B cell (primary cell): ENCODE data around the gene MDC1. TPM values are rescaled to one million over a fixed set of nuclear protein-coding genes. Genes with fewer than 3 reads are reported as not detected.
"Not testable (repeated sequence)": the region's sequence is repeated elsewhere in the genome, so short reads cannot be mapped to it uniquely, and the experiment has no call there.

Source experiments
- ATAC-seq: fragments of 200-7000 bp; cut with Tn5 transposase; one replicate; pipeline ENCODE4 v1.10.0; 2021; ENCODE audit warnings: low read depth, mild to moderate bottlenecking, moderate number of reproducible peaks, moderate library complexity
- CTCF ChIA-PET: fragments of 350-600 bp; sonication (Branson Sonifier 250); formaldehyde crosslinking; loops from one replicate; lab custom pipeline; 2021; ENCODE audit warnings: antibody characterized with exemption, inconsistent platforms; lab: Charles Lee
- POLR2A ChIA-PET: fragments of 350-600 bp; sonication (Branson Sonifier 250); formaldehyde crosslinking; loops from one replicate; lab custom pipeline; 2021; ENCODE audit warnings: antibody characterized with exemption; lab: Charles Lee
- DNase-seq: peaks from one replicate; pipeline ENCODE4 v3.0.0; 2013
- H2AFZ ChIP-seq: 2 replicates; pipeline ENCODE4 v1.6.1; 2012; ENCODE audit warnings: mild to moderate bottlenecking, low read depth, low read length; ENCODE audit not compliant: insufficient read depth, poor library complexity, severe bottlenecking
- H3K27ac ChIP-seq, 2 donors: 1 replicate in 1 of 2; 2 replicates in 1 of 2; pipeline ENCODE4 v1.5.1; 2012 to 2013; ENCODE audit warnings: low read length in 2 of 2, mild to moderate bottlenecking in 2 of 2, moderate library complexity in 1 of 2
- H3K27me3 ChIP-seq, 4 experiments: fragments of 200-600 bp in 1 of 4; sonication (generic) in 1 of 4; replicated peaks in 1 of 4; 1 replicate in 2 of 4; 2 replicates in 2 of 4; pipeline versions ENCODE4 v1.6.1 to v1.7.0; 2013 to 2016; ENCODE audit warnings: low read length in 3 of 4, mild to moderate bottlenecking in 2 of 4, mixed read lengths in 1 of 4, moderate library complexity in 1 of 4; ENCODE audit not compliant: insufficient read depth in 4 of 4, control insufficient read depth in 3 of 4; ENCODE audit errors: control extremely low read depth in 1 of 4
- H3K36me3 ChIP-seq, 2 experiments: replicated peaks in 1 of 2; 1 replicate in 1 of 2; 2 replicates in 1 of 2; pipeline versions ENCODE4 v1.6.1 to v1.7.1; 2013; ENCODE audit warnings: low read length in 1 of 2; ENCODE audit not compliant: insufficient read depth in 2 of 2, control insufficient read depth in 1 of 2; ENCODE audit errors: control extremely low read depth in 1 of 2, extremely low read depth in 1 of 2
- H3K4me1 ChIP-seq, 2 donors: fragments of 200-600 bp in 1 of 2; sonication (generic) in 1 of 2; 1 replicate in 1 of 2; 2 replicates in 1 of 2; pipeline versions ENCODE4 v1.5.1 to v1.6.1; 2013 to 2017; ENCODE audit warnings: low read length in 2 of 2; ENCODE audit not compliant: control insufficient read depth in 2 of 2, insufficient read depth in 2 of 2
- H3K4me2 ChIP-seq: replicated peaks from 2 replicates; pipeline ENCODE3; 2012; ENCODE audit warnings: mild to moderate bottlenecking, low read depth, low read length; ENCODE audit not compliant: poor library complexity, severe bottlenecking
- H3K4me3 ChIP-seq, 5 experiments: fragments of 200-600 bp in 1 of 5; sonication (generic) in 1 of 5; 1 replicate in 3 of 5; 2 replicates in 2 of 5; pipeline versions ENCODE4 v1.5.1 to v1.7.0; 2011 to 2016; ENCODE audit warnings: low read length in 4 of 5, mild to moderate bottlenecking in 4 of 5, low read depth in 2 of 5, control low read depth in 1 of 5, moderate library complexity in 1 of 5; ENCODE audit not compliant: insufficient read depth in 1 of 5; ENCODE audit errors: control extremely low read depth in 1 of 5, extremely low read depth in 1 of 5
- H3K79me2 ChIP-seq: fragments of 200-600 bp; sonication (generic); one replicate; pipeline ENCODE4 v1.6.0; 2016; ENCODE audit warnings: low read length; ENCODE audit not compliant: control insufficient read depth, insufficient read depth
- H3K9ac ChIP-seq: fragments of 200-600 bp; sonication (generic); 2 replicates; pipeline ENCODE4 v1.6.1; 2017; ENCODE audit warnings: mild to moderate bottlenecking, low read length, moderate library complexity
- H3K9me3 ChIP-seq, 3 donors: one replicate each; pipeline versions ENCODE4 v1.6.1 to v1.7.1; 2013; ENCODE audit warnings: low read length in 2 of 3; ENCODE audit not compliant: control insufficient read depth in 2 of 3, insufficient read depth in 1 of 3; ENCODE audit errors: control extremely low read depth in 1 of 3
- H4K20me1 ChIP-seq: 2 replicates; pipeline ENCODE4 v1.6.0; 2012; ENCODE audit warnings: mild to moderate bottlenecking, low read length; ENCODE audit not compliant: insufficient read depth, control insufficient read depth, poor library complexity, severe bottlenecking
- H3K27ac Mint-ChIP-seq: one replicate; pipeline ENCODE4 v1.8.0; 2021; ENCODE audit warnings: mixed read lengths
- H3K27me3 Mint-ChIP-seq: one replicate; pipeline ENCODE4 v1.8.0; 2021; ENCODE audit warnings: mixed read lengths
- H3K4me1 Mint-ChIP-seq: one replicate; pipeline ENCODE4 v1.8.0; 2021; ENCODE audit warnings: mixed read lengths
- H3K4me3 Mint-ChIP-seq: one replicate; pipeline ENCODE4 v1.8.0; 2021; ENCODE audit warnings: mixed read lengths
- H3K9me3 Mint-ChIP-seq: one replicate; pipeline ENCODE4 v1.8.0; 2022; ENCODE audit warnings: mixed read lengths; ENCODE audit not compliant: insufficient read depth
- EZH2 ChIP-seq: IDR thresholded peaks from 2 replicates; pipeline ENCODE4 v1.6.1; 2012; ENCODE audit warnings: borderline replicate concordance, low read depth, mild to moderate bottlenecking, moderate library complexity, low read length; ENCODE audit not compliant: insufficient read depth, poor library complexity, severe bottlenecking
- WGBS: methylation state at CpG from one replicate; pipeline ENCODE4 v1.1.5; 2013; ENCODE audit warnings: missing lambda C conversion rate; ENCODE audit not compliant: insufficient coverage; 5-methylcytosine and 5-hydroxymethylcytosine counted together
- intact Hi-C: fragments of 100-400 bp; cut with micrococcal nuclease; formaldehyde crosslinking; loops from one replicate; pipeline ENCODE4 v1.10.0; 2022
- polyA plus RNA-seq: library from polyadenylated mRNA; depleted of rRNA; stranded (reverse); fragments of >200 nt; gene quantifications from 2 replicates; pipeline ENCODE4 v1.2.3, GENCODE V29; 2012
- total RNA-seq, 2 donors: library from RNA; stranded (reverse); fragments of 120-200 nt in 1 of 2; gene quantifications; 1 replicate in 1 of 2; 2 replicates in 1 of 2; pipeline versions ENCODE4 v1.2.3 to v1.2.4, GENCODE V29; 2013 to 2022
- TF ChIP-seq, protein P1 (sequence below): fragments of 200-600 bp; IDR thresholded peaks from one replicate; pipeline ENCODE4 v1.8.0; 2022; ENCODE audit warnings: antibody characterized with exemption, mild to moderate bottlenecking

Gene MDC1
- total and polyA plus RNA-seq, 2 donors (not counting 1 experiment from before 2014, with no cell fraction given) = 24.9 to 87.4 TPM

DNA sequence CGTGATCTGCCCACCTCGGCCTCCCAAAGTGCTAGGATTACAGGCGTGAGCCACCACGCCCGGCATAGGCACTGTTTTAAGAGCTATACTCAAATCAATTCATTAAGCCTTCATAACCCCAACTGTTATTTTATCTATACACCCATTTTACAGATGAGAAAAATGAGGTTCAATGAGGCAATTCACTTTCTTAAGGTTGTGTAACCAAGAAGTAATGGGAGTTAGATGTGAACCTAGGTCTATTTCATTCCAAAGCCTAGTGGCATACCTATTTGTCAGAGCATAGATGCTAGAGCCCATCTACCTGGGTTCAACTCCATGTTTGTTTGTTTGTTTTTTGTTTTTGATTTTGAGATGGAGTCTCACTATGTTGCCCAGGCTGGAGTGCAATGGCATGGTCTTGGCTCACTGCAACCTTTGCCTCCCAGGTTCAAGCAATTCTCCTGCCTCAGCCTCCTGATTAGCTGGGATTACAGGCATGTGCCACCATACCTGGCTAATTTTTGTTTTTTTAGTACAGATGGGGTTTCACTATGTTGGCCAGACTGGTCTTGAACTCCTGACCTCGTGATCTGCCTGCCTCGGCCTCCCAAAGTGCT lies 39.4 kb upstream of the MDC1 start:
- H2AFZ ChIP-seq, intact Hi-C loops, ATAC-seq, H3K9ac ChIP-seq, H3K9me3 ChIP-seq, H3K27me3 ChIP-seq, H3K4me2 ChIP-seq, DNase-seq, H3K79me2 ChIP-seq, H3K27me3 Mint-ChIP-seq, H3K4me3 Mint-ChIP-seq, CTCF ChIA-PET, H4K20me1 ChIP-seq, H3K4me3 ChIP-seq, POLR2A ChIA-PET, H3K9me3 Mint-ChIP-seq, H3K27ac Mint-ChIP-seq, H3K27ac ChIP-seq, H3K36me3 ChIP-seq: not testable (repeated sequence)
- peaks cover 14% of the 10 kb centered on the region for H3K4me1 Mint-ChIP-seq
- H3K4me1 ChIP-seq = peaks cover 12 to 13% of the 10 kb centered on the region in 2 donors
- WGBS = 86% methylated on average over 5 of the region's 7 CpGs

DNA sequence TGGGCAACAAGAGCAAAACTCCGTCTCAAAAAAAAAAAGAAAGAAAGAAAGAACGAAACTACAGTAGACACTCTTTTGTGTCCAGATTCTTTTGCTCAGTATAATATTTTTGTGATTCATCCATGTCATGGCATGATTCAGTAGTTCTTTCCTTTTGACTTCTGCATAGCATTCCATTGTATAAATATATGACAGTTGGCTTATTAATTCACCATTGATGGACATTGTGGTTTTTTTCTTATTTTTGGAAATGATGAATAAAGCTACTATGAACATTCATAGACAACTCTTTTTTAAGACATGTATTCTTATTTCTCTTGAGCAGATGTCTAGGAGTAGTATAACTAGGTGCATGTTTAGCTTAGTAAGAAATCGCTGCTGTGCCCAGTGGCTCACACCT lies 37.5 kb upstream of the MDC1 start:
- WGBS = no CpG with 5 or more reads among the region's 3 CpGs
- H3K4me2 ChIP-seq = no peak overlapping the region
- H3K27me3 Mint-ChIP-seq = no peaks in the 10 kb centered on the region

More for the DNA sequence above, 37.5 kb upstream of the MDC1 start:
- no peak for ATAC-seq
- H3K27me3 ChIP-seq = peaks cover 0 to 3% (median 0%) of the 10 kb centered on the region in 4 experiments
- no peak overlapping the region for H3K27ac ChIP-seq
- no peak for TF ChIP-seq EZH2
- TF ChIP-seq, protein P1, sequence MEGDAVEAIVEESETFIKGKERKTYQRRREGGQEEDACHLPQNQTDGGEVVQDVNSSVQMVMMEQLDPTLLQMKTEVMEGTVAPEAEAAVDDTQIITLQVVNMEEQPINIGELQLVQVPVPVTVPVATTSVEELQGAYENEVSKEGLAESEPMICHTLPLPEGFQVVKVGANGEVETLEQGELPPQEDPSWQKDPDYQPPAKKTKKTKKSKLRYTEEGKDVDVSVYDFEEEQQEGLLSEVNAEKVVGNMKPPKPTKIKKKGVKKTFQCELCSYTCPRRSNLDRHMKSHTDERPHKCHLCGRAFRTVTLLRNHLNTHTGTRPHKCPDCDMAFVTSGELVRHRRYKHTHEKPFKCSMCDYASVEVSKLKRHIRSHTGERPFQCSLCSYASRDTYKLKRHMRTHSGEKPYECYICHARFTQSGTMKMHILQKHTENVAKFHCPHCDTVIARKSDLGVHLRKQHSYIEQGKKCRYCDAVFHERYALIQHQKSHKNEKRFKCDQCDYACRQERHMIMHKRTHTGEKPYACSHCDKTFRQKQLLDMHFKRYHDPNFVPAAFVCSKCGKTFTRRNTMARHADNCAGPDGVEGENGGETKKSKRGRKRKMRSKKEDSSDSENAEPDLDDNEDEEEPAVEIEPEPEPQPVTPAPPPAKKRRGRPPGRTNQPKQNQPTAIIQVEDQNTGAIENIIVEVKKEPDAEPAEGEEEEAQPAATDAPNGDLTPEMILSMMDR = no peak
- H3K9me3 ChIP-seq = peaks cover 0 to under 1% (median 0%) of the 10 kb centered on the region in 3 donors
- ChIA-PET POLR2A (interaction anchor here (0.7 kb wide), 1 partner anchor 10 kb away, joined by 3 read pairs; the partner anchor contains the start of gene IER3), CTCF (interaction anchor here (1.0 kb wide), 1 partner anchor 18 kb away, joined by 3 read pairs; no protein-coding TSS in a partner anchor)
- H3K4me3 ChIP-seq = no peak overlapping the region
- peaks cover 9 to 11% of the 10 kb centered on the region in 2 donors for H3K4me1 ChIP-seq
- no peak overlapping the region for H2AFZ ChIP-seq
- no peak for DNase-seq
- Mint-ChIP-seq H3K4me1 (peaks cover 9% of the 10 kb centered on the region), H3K4me3 (no peak overlapping the region), H3K9me3 (no peaks in the 10 kb centered on the region), H3K27ac (no peak overlapping the region)
- H4K20me1 ChIP-seq = no peaks in the 10 kb centered on the region
- intact Hi-C loops = no loop called here
- H3K9ac ChIP-seq = no peak overlapping the region
- H3K36me3 ChIP-seq = no peaks in the 10 kb centered on the region
- no peaks in the 10 kb centered on the region for H3K79me2 ChIP-seq
